HG03354 (cell line): ENCODE measurements around the gene STYK1.

ENCODE experiments used
- ATAC-seq: cut with Tn5 transposase; IDR thresholded peaks from one replicate; pipeline ENCODE4 v1.9.1; 2021; ENCODE audit warnings: mild to moderate bottlenecking; ENCODE audit not compliant: unreplicated experiment, poor library complexity, severe bottlenecking

The STYK1 gene

GRCh38 chr12:10673659-10674384, at the start of gene STYK1:
Gene STYK1 (minus strand): TSS chr12:10674052. CDS start chr12:10634618, 39,434 bp downstream.
- ATAC-seq, result peak; percentile 67

GRCh38 chr12:10722905-10723746, 49.3 kb upstream of the STYK1 start, which contains the start of gene YBX3:
Gene YBX3 (minus strand): TSS chr12:10723323. CDS start chr12:10723111, 212 bp downstream.
- ATAC-seq, result peak; percentile 49

- peak; percentile 53 for ATAC-seq
These were observed 48.7 kb upstream of the STYK1 start for GRCh38 chr12:10722502-10722904.

- ATAC-seq, result peak; percentile 51
These were observed 48.0 kb upstream of the STYK1 start for GRCh38 chr12:10721651-10722501.

GRCh38 chr12:10720974-10721650, 47.3 kb upstream of the STYK1 start:
- ATAC-seq, result no peak

- ATAC-seq, result no peak
These were observed 45.6 kb upstream of the STYK1 start for GRCh38 chr12:10719482-10719881.

- no peak for ATAC-seq
These were observed 44.5 kb upstream of the STYK1 start for GRCh38 chr12:10718279-10718821.

- ATAC-seq, result no peak
These were observed 43.6 kb upstream of the STYK1 start for GRCh38 chr12:10717410-10717809.

GRCh38 chr12:10716704-10717315, 43.0 kb upstream of the STYK1 start:
- ATAC-seq, result no peak

GRCh38 chr12:10716277-10716676, 42.4 kb upstream of the STYK1 start:
- no peak for ATAC-seq

- ATAC-seq, result no peak
These were observed 41.6 kb upstream of the STYK1 start for GRCh38 chr12:10715491-10715890.

- no peak for ATAC-seq
These were observed 36.0 kb upstream of the STYK1 start for GRCh38 chr12:10709808-10710207.

- ATAC-seq, result no peak
These were observed 35.0 kb upstream of the STYK1 start for GRCh38 chr12:10708862-10709261.

- no peak for ATAC-seq
These were observed 31.8 kb upstream of the STYK1 start for GRCh38 chr12:10705655-10706054.

- ATAC-seq, result no peak
These were observed 28.0 kb upstream of the STYK1 start for GRCh38 chr12:10701843-10702242.

GRCh38 chr12:10701131-10701681, 27.4 kb upstream of the STYK1 start:
- peak; percentile 76 for ATAC-seq

- no peak for ATAC-seq
These were observed 26.7 kb upstream of the STYK1 start for GRCh38 chr12:10700581-10700980.

- ATAC-seq, result no peak
These were observed 24.0 kb upstream of the STYK1 start for GRCh38 chr12:10697862-10698261.
